ENCODE data around the gene ARMCX6. TPM values are rescaled to one million over a fixed set of nuclear protein-coding genes. Genes with fewer than 3 reads are reported as not detected.

Gene ARMCX6
- total and polyA plus RNA-seq, 2 donors (not counting 1 experiment from before 2014, with no cell fraction given) = 39.6 to 51.6 TPM

DNA sequence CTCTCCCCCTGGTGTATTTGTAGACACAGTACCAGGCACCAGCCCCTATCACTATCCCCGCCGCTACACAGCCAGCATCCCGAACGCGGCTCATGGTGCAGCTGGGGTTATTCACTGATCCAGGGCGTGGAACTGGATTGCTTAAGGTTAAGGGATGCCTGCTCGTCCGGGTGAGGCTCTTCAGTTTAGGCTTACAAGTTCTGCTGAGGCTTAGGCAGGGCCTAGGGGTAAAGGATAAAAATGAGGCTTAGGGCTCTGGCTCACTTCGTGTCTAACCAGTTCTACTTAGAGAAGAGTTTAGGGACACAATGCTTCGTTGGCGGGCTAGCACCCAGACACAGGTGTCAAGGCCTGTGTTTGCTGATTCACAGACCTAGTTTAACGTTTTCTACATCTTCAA, 39.7 kb upstream of the ARMCX6 start:
- 100% methylated on average over 5 of the region's 12 CpGs for WGBS (ENCODE audit: insufficient coverage)
- CTCF ChIA-PET = no interaction called here
- intact Hi-C loops (cut with micrococcal nuclease) = no loop called here

GRCh38 chrX:101656817-101657216, 39.0 kb upstream of the ARMCX6 start:
- TF ChIP-seq, protein P1, sequence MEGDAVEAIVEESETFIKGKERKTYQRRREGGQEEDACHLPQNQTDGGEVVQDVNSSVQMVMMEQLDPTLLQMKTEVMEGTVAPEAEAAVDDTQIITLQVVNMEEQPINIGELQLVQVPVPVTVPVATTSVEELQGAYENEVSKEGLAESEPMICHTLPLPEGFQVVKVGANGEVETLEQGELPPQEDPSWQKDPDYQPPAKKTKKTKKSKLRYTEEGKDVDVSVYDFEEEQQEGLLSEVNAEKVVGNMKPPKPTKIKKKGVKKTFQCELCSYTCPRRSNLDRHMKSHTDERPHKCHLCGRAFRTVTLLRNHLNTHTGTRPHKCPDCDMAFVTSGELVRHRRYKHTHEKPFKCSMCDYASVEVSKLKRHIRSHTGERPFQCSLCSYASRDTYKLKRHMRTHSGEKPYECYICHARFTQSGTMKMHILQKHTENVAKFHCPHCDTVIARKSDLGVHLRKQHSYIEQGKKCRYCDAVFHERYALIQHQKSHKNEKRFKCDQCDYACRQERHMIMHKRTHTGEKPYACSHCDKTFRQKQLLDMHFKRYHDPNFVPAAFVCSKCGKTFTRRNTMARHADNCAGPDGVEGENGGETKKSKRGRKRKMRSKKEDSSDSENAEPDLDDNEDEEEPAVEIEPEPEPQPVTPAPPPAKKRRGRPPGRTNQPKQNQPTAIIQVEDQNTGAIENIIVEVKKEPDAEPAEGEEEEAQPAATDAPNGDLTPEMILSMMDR (IDR thresholded peaks at IDR 0.05) = no peak
- no peak for TF ChIP-seq EZH2 (IDR thresholded peaks at IDR 0.05; ENCODE audit: borderline replicate concordance, insufficient read depth, low read depth, low read length, poor library complexity, severe bottlenecking)
- no peak overlapping the region for H3K27ac ChIP-seq (ENCODE audit: low read length in 2 of 2)
- no peak overlapping the region for H3K4me3 Mint-ChIP-seq
- H3K4me1 Mint-ChIP-seq = peaks cover 15% of the 10 kb centered on the region
- H3K9me3 ChIP-seq (ENCODE audit: control extremely low read depth in 1 of 3, control insufficient read depth in 2 of 3, insufficient read depth in 1 of 3, low read length in 2 of 3) = no peaks in the 10 kb centered on the region
- no peaks in the 10 kb centered on the region for H4K20me1 ChIP-seq (ENCODE audit: control insufficient read depth, insufficient read depth, low read length, poor library complexity, severe bottlenecking)
- H3K4me2 ChIP-seq (replicated peaks; ENCODE audit: low read depth, low read length, poor library complexity, severe bottlenecking) = no peak overlapping the region
- no peak for ATAC-seq (ENCODE audit: low read depth)
- H3K27me3 Mint-ChIP-seq = no peaks in the 10 kb centered on the region
- intact Hi-C loops (cut with micrococcal nuclease) = no loop called here
- no peaks in the 10 kb centered on the region for H3K79me2 ChIP-seq (ENCODE audit: control insufficient read depth, insufficient read depth, low read length)
- no peaks in the 10 kb centered on the region for H3K27me3 ChIP-seq (replicated peaks in 1 of 4; ENCODE audit: control extremely low read depth in 1 of 4, control insufficient read depth in 3 of 4, insufficient read depth in 4 of 4, low read length in 3 of 4)
- ChIA-PET POLR2A (no interaction called here), CTCF (no interaction called here)
- WGBS (ENCODE audit: insufficient coverage) = 91% methylated on average over 11 of the region's 13 CpGs
- H2AFZ ChIP-seq (ENCODE audit: insufficient read depth, low read depth, low read length, poor library complexity, severe bottlenecking) = no peak overlapping the region
- H3K9me3 Mint-ChIP-seq (ENCODE audit: insufficient read depth) = no peaks in the 10 kb centered on the region
- H3K9ac ChIP-seq (ENCODE audit: low read length) = no peak overlapping the region
- H3K36me3 ChIP-seq (replicated peaks in 1 of 2; ENCODE audit: control extremely low read depth in 1 of 2, control insufficient read depth in 1 of 2, extremely low read depth in 1 of 2, insufficient read depth in 2 of 2, low read length in 1 of 2) = no peaks in the 10 kb centered on the region
- DNase-seq = no peak
- peaks cover 3 to 9% of the 10 kb centered on the region in 2 donors for H3K4me1 ChIP-seq (ENCODE audit: control insufficient read depth in 2 of 2, insufficient read depth in 2 of 2, low read length in 2 of 2)
- H3K27ac Mint-ChIP-seq = no peak overlapping the region
- no peak overlapping the region for H3K4me3 ChIP-seq (ENCODE audit: control extremely low read depth in 1 of 5, extremely low read depth in 1 of 5, insufficient read depth in 1 of 5, low read depth in 2 of 5, low read length in 4 of 5)

More for the DNA sequence above, 39.7 kb upstream of the ARMCX6 start:
- Histone ChIP-seq H3K27ac (ENCODE audit: low read length in 2 of 2) (no peak overlapping the region), H4K20me1 (ENCODE audit: control insufficient read depth, insufficient read depth, low read length, poor library complexity, severe bottlenecking) (no peaks in the 10 kb centered on the region), H3K4me3 (ENCODE audit: control extremely low read depth in 1 of 5, extremely low read depth in 1 of 5, insufficient read depth in 1 of 5, low read depth in 2 of 5, low read length in 4 of 5) (no peak overlapping the region), H2AFZ (ENCODE audit: insufficient read depth, low read depth, low read length, poor library complexity, severe bottlenecking) (no peak overlapping the region), H3K9me3 (ENCODE audit: control extremely low read depth in 1 of 3, control insufficient read depth in 2 of 3, insufficient read depth in 1 of 3, low read length in 2 of 3) (no peaks in the 10 kb centered on the region), H3K36me3 (replicated peaks in 1 of 2; ENCODE audit: control extremely low read depth in 1 of 2, control insufficient read depth in 1 of 2, extremely low read depth in 1 of 2, insufficient read depth in 2 of 2, low read length in 1 of 2) (no peaks in the 10 kb centered on the region), H3K79me2 (ENCODE audit: control insufficient read depth, insufficient read depth, low read length) (no peaks in the 10 kb centered on the region), H3K27me3 (replicated peaks in 1 of 4; ENCODE audit: control extremely low read depth in 1 of 4, control insufficient read depth in 3 of 4, insufficient read depth in 4 of 4, low read length in 3 of 4) (no peaks in the 10 kb centered on the region), H3K9ac (ENCODE audit: low read length) (no peak overlapping the region), H3K4me1 (ENCODE audit: control insufficient read depth in 2 of 2, insufficient read depth in 2 of 2, low read length in 2 of 2) (peaks cover 3 to 9% of the 10 kb centered on the region in 2 donors), H3K4me2 (replicated peaks; ENCODE audit: low read depth, low read length, poor library complexity, severe bottlenecking) (no peak overlapping the region)
- Mint-ChIP-seq H3K9me3 (ENCODE audit: insufficient read depth) (no peaks in the 10 kb centered on the region), H3K4me1 (peaks cover 15% of the 10 kb centered on the region), H3K4me3 (no peak overlapping the region), H3K27me3 (no peaks in the 10 kb centered on the region), H3K27ac (no peak overlapping the region)
- POLR2A ChIA-PET = no interaction called here
- no peak for DNase-seq
- TF ChIP-seq, protein P1 (IDR thresholded peaks at IDR 0.05) = no peak
- TF ChIP-seq EZH2 (IDR thresholded peaks at IDR 0.05; ENCODE audit: borderline replicate concordance, insufficient read depth, low read depth, low read length, poor library complexity, severe bottlenecking) = no peak
- no peak for ATAC-seq (ENCODE audit: low read depth)
